CD4-positive, alpha-beta T cell treated with Interleukin-6 at 100 ng/mL for 8 hours (primary cell): ENCODE data around the gene ARRB1.
"Not testable (repeated sequence)": the region's sequence is repeated elsewhere in the genome, so short reads cannot be mapped to it uniquely, and the experiment has no call there.

ENCODE experiments used
- DNase-seq: peaks from one replicate; pipeline ENCODE4 v3.0.0-alpha.2; 2020; ENCODE audit warnings: mixed read lengths, low spot score

Gene ARRB1

DNA sequence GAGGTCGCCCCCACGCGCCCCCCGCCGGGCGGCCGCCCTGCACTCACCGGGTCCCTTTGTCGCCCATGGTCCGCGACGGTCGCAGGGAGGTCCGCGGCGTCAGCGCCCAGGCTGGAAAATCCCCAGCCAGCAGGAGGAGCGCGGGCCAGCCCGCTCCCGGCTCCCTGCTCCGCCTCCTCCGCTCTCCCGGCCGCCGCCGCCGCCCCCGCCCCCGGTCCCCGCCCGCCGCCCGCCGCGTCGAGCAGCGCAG lies at the start of gene ARRB1:
Gene ARRB1, minus strand, starts transcription at position 121 of the 250 bp plus-strand sequence. Its CDS starts 54 bp downstream, at position 67.
- DNase-seq, result no peak

DNA sequence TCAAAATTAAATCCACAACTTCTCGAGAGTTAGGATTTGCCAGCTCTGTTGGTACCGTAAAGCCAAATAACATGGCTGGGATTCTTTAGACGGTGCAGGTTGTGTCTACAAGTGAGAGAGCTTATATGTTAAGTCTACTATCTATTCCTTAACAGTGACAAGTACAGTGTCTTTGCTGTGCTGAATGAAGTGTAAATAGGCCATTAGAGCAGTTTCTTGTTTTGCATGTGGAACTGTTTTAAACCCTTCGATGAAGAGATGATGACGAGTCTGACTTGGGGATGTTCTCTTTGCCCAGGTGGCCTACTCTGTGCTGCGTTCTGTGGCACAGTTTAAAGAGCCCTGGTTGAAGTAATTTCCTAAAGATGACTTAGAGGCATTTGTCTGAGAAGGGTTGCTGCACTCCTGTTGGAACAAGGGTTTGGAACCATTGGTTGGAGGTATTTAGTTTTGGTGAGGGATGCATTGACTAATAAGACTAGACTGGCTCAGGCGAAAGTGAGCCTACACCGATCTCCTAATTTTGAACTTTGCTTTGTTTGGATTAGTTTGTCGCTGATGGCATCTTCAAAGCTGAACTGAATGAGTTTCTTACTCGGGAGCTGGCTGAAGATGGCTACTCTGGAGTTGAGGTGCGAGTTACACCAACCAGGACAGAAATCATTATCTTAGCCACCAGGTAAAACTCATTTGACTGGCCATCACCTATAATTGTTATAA lies 48.8 kb upstream of the ARRB1 start:
- DNase-seq, result no peak

DNA sequence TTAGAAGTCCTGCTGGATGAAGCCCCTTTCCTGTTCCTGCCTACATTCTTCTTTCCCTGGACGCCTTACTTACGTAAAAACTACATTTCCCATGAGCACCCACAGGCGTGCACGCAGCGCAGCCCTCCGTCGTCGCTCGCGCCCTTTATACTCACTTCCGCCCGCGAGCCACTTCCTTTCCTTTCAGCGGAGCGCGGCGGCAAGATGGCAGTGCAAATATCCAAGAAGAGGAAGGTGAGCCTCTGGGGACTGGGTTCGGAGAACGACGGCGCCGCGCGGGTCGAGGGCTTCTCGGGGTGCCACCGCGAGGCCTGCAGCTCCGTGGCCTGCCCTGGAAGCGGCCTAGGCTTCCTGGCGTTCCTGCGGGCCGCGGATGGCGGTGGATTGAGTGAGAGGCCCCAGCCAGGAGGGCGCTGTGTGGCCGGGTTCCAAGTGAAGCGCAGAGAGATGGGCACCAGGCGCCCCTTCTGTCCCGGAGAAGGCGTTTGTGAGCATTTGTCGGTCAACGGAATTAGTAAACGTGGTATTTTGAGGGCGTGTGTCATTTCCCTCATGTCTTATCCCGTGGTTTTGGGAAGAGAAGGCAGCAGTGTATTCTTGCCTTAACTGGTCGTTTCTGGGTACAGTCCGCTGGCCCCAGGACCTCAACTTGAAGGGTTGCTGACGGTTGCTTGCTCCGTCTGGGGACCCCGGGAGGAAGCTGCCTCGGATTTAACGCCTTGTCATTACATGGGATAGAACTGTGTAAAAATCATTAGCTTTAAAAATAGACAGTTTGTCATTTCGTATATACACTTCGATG lies 48.1 kb upstream of the ARRB1 start, which contains the start of gene RPS3:
Gene RPS3, plus strand, starts transcription at position 175 of the 802 bp plus-strand sequence. Its CDS starts 30 bp downstream, at position 205.
- DNase-seq, result peak; percentile 85

DNA sequence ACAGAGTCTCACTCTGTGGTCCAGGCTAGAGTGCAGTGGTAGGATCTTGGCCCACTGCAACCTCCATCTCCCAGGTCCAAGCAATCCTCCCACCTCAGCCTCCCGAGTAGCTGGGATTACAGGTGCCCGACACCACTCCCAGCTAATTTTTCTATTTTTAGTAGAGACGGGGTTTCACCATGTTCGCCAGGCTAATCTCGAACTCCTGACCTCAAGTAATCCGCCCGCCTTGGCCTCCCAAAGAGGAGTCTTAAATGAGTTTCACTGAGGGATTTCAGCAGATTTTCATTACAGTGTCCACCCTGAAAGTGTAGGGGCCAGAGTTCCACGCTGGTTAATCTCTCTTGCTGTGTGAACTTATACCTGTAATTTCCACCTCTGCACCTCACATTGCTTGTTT lies 47.4 kb upstream of the ARRB1 start:
- no peak for DNase-seq

DNA sequence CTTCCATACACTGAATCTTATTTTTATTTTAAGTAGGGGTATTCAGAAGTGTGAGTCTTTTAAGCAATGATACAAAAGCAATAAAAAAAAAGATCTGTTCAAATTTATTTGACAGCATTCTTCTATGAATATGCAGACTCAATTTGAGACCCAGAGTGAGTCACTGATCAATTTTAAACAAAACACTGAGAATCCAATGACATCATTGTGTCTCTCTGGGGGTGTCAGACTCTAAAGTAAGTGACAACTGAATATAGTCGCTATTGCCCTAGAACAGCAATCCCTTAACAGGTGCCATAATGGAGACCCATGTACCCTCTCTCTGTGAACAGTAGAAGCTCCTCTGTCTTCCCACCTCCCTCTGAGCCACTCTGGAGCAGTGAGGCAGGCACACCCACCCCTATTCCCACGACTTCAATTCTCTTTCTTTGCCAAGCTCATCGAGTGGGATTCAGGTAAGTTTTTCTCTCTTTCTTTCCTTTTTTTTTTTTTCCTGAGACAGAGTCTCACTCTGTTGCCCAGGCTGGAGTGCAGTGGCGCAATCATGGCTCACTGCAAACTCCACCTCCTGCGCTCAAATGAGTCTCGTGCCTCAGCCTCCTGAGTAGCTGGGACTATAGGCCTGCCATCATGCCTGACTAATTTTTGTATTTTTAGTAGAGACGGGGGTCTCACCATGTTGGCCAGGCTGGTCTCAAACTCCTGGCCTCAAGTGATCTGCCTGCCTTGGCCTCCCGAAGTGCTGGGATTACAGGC lies 42.8 kb upstream of the ARRB1 start:
- no peak for DNase-seq

DNA sequence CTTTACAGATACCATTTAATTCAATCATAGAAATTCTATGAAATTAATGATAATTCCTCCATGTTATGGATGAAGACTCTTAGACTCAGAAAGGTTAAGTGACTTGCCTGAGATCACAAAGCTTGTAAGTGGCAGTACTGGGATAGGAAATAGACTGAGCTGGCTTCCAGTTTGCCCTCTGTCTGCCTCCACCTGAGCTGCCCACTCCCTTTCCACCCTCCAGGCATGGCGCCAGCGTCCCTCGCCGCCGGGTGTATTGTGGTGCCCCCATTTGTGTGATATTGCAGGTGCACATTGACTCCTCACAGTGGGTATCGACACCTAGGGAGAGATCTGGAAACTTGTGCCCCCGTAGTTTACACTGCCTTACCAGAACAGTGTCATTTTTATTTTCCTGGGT lies 38.5 kb upstream of the ARRB1 start:
- no peak for DNase-seq

DNA sequence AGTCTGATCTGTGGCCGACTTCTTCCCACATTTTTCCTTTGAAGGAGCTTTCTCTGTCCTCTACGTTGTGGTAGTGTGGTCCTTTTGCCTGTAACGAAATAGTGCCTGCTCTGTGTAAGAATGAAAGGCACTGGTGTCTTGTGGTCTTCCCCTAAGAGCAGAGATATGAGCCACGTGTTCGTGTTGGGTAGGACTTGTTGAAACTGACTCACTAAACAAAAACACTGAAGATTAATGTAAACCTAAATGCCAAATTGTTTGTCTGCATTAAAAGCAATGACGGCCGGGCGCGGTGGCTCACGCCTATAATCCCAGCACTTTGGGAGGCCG lies 37.8 kb upstream of the ARRB1 start:
- no peak for DNase-seq

DNA sequence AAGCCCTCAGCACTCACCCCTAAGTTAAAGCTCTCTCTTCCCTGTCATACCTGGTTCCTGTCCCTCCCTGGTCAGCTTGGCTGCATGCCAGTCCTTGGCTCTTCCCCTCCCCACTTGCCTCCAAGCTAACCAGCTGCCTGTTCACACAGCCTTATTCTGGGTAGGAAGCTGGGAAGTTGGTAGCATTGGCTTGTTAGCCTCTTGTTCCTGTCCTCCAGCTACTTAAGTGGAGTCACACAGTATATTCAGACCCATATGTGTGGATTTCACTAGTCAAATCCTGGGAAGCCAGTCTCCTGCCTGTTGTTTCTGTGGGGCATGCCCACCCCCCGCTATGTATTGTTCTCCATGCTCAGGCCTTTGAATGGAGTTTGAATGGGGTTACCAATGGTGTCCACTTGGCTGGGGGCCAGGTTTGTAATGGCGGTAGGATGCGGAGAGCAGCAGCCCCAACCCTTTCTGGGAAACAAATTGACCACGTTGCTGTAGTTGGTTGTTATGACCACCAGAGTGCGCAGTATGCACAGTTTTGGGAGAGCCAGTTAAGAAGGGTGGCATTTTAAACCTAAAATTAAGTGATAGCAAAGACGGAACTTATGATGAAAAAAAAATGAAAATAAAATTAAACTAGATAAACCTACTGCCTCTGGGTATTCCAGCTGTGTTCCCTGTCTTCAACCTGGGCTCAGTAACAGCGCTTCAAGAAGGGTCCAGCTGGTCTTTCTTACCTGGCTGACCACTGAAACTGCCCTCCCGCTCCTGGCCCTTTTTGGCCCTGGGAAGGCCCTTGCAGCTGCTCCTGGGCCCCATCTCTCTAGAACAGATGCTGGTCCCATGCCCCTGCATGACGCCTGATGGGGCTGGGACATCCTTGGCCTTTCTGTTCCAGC lies 37.2 kb upstream of the ARRB1 start:
- peak; percentile 75 for DNase-seq

DNA sequence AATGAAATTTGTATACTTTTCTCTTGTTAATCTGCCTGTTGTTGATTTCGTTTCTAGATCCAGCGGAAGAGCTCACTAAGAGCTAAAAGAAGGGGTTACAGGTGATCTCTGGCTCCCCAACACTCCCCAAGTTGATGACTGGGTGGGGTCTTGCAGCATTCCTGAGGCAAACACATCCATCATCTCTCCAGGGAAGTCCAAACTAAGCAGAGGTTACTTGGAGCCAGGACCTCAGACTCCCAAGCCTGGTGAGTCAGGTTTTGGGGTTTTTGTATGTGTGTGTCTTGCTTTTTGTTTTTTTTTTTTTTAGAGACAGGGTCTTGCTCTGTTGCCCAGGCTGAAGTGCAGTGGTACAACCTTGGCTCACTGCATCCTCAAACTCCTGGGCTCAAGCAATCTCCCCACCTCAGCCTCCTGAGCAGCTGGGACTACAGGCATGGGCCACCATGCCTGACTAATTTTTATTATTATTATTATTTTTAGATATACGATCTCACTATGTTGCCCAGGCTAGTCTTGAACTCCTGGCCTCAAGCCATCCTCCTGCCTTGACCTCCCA lies 36.4 kb upstream of the ARRB1 start:
- no peak for DNase-seq

DNA sequence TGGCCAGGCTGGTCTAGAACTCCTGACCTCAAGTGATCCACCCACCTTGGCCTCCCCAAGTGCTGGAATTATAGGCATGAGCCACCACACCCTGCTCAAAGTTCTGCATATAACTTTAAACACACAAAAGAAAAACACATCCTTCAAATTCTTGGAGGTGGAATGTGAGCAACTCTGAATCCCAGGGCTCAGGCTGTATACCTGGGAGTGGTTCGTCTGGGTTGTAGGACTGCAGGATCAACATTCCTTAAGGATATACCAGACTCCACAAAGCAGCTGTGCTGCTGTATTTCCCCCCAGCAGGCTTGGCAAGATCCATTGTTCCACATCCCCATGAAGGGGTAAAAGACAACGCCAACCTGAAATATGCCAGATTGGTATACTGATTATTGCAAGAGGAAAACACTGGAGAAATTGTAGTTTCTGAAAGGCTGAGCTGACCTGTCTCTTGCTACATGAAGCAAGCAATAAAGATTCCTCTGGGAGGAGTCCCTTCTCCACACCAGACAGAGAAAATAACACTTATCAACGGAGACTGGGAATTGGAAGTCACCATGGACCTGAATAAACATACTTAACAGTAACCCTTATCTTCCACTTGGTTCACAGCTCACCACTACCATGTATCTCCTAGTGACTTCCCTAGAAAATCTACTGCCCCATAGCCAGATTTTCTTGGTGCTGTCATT lies 35.6 kb upstream of the ARRB1 start:
- no peak for DNase-seq

DNA sequence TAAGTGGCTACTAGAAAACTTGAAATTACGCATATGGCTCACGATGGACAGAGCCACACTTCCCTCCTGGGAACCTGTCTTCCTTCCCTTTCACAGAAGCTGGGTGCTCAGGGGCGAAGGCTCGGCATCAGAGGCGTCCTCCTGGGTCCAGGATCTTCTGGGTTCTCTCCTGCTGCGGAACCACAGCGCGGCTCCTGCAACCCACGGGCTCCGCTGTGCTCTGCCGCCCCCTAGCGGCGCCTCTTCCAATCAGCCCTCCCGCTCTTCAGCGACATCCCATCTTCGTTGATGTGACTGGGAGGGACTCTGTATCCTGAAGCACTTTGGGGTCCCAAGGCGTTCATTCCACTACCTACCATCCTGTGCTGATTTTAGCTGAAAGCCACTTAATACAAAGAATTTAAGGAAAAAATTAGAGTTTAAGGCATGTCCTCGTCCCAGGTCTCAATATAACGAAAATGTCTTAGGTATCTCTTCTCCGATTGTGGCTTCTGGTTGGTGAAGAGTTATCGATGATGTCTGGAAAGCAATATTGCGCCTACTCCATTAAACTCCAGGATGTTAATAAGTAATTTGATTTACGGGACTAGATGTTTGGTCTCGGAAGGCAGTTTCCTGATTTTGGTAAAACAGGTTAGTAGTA lies 33.1 kb upstream of the ARRB1 start:
- peak; percentile 77 for DNase-seq

DNA sequence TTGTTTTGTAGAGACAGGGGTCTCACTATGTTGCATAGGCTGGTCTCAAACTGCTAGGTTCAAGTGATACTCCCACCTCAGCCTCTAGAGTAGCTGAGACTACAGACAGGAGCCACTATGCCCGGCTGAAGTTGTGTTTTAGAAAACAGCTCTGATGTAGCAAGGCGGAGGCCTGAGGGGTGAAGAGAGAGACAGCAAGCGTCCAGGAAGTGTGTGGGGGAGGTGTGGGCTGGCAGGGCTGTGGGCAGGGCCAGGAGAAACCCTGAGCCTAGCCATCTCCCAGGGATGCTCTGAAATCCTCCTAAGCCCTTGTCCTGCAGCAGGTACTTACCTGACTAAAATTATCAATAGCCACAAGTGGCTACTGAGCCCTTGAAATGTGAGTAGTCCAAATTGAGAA lies 31.8 kb upstream of the ARRB1 start:
- peak; percentile 65 for DNase-seq

DNA sequence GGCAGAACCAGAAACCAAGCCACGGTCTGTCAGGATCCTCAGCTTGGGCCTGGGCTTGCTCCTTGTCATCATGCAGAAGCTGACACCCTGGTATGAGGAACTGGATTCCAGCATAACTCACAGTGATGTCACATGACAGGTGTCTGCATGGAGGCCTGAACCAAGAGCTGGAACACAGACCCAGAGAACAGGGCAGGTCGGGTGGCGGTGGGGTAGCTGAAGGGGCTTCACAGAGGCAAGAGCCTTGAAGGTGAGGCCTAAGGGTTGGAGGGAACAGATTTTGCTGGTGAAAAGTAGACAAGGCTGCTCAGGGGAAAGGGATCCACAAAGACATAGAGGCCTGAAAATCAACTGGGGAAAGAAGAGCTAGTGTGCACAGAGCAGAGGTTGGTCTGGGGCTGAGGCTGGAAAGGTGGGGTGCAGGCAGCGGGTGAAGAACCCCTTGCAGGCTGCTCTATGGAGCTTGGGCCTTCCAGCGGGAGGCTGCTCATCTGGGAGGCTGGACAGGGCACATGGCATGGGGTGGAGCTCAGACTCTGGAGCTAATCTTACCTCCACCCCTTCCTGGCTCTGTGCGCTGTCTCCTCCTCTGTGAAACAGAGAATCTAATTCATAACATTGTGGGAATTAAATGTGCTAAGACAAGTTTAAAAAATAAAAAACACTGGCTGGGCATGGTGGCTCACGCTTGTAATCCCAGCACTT lies 29.4 kb upstream of the ARRB1 start:
- no peak for DNase-seq

DNA sequence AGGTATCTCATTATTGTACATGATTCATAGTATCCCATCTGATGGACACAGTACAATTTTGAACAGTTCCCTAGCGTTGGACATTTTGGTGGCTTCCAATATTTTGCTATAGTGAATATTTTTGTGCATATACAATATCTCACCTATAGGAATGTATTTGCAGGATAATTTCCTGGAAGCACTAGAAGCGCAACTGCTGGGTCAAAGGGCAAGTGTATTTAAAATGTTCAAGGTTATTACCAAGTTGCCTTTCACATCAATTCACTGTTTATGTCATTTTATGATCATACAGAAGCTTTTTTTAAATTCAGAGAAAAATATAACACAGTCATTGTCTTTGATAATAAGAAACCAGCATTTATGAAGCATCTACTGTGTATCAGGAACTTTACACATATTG lies 28.8 kb upstream of the ARRB1 start:
- no peak for DNase-seq

DNA sequence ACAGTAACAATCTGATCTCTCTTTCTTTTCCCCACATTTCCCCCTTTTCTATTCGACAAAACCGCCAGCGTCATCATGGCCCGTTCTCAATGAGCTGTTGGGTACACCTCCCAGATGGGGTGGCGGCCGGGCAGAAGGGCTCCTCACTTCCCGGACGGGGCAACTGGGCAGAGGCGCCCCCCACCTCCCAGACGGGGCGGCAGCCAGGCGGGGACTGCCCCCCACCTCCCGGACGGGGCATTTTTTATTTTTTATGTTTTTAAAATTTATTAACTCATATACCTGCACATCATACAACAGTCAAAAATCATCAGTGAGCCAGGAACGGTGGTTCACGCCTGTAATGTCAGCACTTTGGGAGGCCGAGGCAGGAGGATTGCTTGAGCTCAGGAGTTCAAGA lies 27.3 kb upstream of the ARRB1 start:
- not testable (repeated sequence) for DNase-seq

DNA sequence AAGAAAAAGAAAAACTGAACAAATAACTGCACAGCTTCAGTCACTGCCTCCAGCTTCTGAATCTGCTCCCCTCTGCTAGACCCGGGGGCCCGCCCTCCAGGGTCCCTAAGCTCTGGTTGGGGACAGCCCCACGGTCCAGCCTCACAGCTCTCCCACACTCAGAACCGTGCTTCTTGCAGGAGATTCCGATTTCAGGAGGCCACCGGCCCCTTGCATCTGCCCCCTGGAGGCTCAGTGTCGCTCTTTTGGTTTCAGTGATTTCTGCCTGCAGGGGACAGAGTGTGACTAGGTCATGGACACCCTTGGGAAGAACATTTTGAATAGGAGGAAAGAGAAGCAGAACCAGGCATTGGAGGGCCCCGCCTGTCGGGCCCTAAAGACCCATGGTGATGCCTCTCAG lies 24.7 kb upstream of the ARRB1 start:
- DNase-seq, result no peak

DNA sequence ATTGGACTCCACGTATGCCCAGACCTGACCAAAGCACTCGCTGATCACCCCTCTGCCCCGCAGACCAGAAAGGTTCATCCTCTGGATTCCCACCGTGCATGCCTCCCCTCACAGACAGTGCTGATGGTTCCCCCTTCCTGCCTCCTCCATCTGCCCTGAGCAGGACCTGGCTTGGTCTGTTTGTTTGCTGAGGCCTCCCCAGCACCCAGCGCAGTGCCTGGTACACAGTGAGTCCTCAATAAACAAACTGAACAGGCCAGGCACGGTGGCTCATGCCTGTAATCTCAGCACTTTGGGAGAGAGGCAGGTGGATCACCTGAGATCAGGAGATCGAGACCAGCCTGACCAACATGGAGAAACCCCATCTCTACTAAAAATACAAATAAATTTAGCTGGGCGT lies 24.2 kb upstream of the ARRB1 start:
- DNase-seq, result no peak

DNA sequence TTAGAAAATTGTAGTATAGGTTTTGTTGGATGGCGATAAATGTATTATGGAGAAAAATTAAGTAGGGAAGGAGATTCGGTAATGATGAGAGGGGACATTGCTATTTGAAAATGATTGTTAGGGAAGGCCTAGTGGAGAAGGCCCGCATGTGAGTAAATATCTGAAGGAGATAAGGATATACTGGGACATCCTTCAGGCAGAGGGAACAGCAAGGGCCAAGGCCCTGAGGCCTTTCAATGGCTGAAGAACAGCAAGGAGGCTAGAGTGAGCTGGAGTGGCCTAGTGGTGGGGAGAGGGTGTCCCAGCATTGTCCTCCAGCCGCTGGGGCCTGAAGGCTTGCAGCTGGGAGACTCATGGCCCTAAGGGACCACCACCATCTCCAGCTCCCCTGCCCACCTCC lies 23.2 kb upstream of the ARRB1 start:
- DNase-seq, result no peak

DNA sequence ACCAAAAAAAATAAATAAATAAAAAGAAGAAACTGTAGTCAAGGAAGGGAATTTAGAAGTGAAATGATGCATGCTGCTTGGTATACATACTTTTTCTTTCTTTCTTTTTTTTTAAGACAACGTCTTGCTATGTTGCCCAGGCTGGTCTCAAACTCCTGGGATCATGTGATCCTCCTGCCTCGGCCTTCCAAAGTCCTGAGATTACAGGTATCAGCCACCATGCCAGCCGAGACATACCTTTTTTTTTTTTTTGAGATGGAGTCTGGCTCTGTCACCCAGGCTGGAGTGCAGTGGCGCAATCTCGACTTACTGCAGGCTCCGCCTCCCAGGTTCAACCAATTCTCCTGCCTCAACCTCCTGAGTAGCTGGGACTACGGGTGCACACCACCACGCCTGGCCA lies 21.7 kb upstream of the ARRB1 start:
- DNase-seq, result no peak
